Measurements from ENCODE around the gene MRC2.

MRC2 gene

GRCh38 chr17:62666061-62666800 is 38.8 kb downstream of the MRC2 start:
- no peaks in the 10 kb centered on the region for H3K4me1 ChIP-seq (ENCODE audit: insufficient read depth, low read length)
- H3K36me3 ChIP-seq (ENCODE audit: insufficient read depth, low read length), result 0 out of 2 replicates have a peak, but pooled peaks cover 3% of the 10 kb centered on the region
- H3K9ac ChIP-seq (ENCODE audit: low read depth, low read length), result no peak overlapping the region
- H3K9me3 ChIP-seq (ENCODE audit: control insufficient read depth, insufficient read depth, low read length), result no peaks in the 10 kb centered on the region

- 0 out of 2 replicates have a peak, but pooled peaks cover 3% of the 10 kb centered on the region for H3K36me3 ChIP-seq (ENCODE audit: insufficient read depth, low read length)
- no peaks in the 10 kb centered on the region for H3K9me3 ChIP-seq (ENCODE audit: control insufficient read depth, insufficient read depth, low read length)
- H3K4me1 ChIP-seq (ENCODE audit: insufficient read depth, low read length), result no peaks in the 10 kb centered on the region
- H3K9ac ChIP-seq (ENCODE audit: low read depth, low read length), result no peak overlapping the region
These were observed 39.5 kb downstream of the MRC2 start for GRCh38 chr17:62666801-62667591.

- H3K9ac ChIP-seq (ENCODE audit: low read depth, low read length), result no peak overlapping the region
- H3K4me1 ChIP-seq (ENCODE audit: insufficient read depth, low read length), result no peaks in the 10 kb centered on the region
- H3K36me3 ChIP-seq (ENCODE audit: insufficient read depth, low read length), result 0 out of 2 replicates have a peak, but pooled peaks cover 3% of the 10 kb centered on the region
- H3K9me3 ChIP-seq (ENCODE audit: control insufficient read depth, insufficient read depth, low read length), result no peaks in the 10 kb centered on the region
These were observed 40.8 kb downstream of the MRC2 start for GRCh38 chr17:62668091-62668804.

GRCh38 chr17:62670202-62670821 is 42.8 kb downstream of the MRC2 start:
- no peaks in the 10 kb centered on the region for H3K4me1 ChIP-seq (ENCODE audit: insufficient read depth, low read length)
- H3K9ac ChIP-seq (ENCODE audit: low read depth, low read length), result no peak overlapping the region
- 0 out of 2 replicates have a peak, but pooled peaks cover 3% of the 10 kb centered on the region for H3K36me3 ChIP-seq (ENCODE audit: insufficient read depth, low read length)
- H3K9me3 ChIP-seq (ENCODE audit: control insufficient read depth, insufficient read depth, low read length), result no peaks in the 10 kb centered on the region

- Histone ChIP-seq H3K9ac (ENCODE audit: low read depth, low read length) (no peak overlapping the region), H3K9me3 (ENCODE audit: control insufficient read depth, insufficient read depth, low read length) (no peaks in the 10 kb centered on the region), H3K4me1 (ENCODE audit: insufficient read depth, low read length) (no peaks in the 10 kb centered on the region), H3K36me3 (ENCODE audit: insufficient read depth, low read length) (0 out of 2 replicates have a peak, but pooled peaks cover 3% of the 10 kb centered on the region)
These were observed 44.1 kb downstream of the MRC2 start for GRCh38 chr17:62671553-62671952.

GRCh38 chr17:62672957-62673356 is 45.5 kb downstream of the MRC2 start:
- no peaks in the 10 kb centered on the region for H3K36me3 ChIP-seq (ENCODE audit: insufficient read depth, low read length)
- H3K9ac ChIP-seq (ENCODE audit: low read depth, low read length), result no peak overlapping the region
- H3K9me3 ChIP-seq (ENCODE audit: control insufficient read depth, insufficient read depth, low read length), result no peaks in the 10 kb centered on the region
- no peaks in the 10 kb centered on the region for H3K4me1 ChIP-seq (ENCODE audit: insufficient read depth, low read length)

GRCh38 chr17:62673614-62674362 is 46.3 kb downstream of the MRC2 start:
- H3K9me3 ChIP-seq (ENCODE audit: control insufficient read depth, insufficient read depth, low read length), result no peaks in the 10 kb centered on the region
- H3K36me3 ChIP-seq (ENCODE audit: insufficient read depth, low read length), result no peaks in the 10 kb centered on the region
- H3K4me1 ChIP-seq (ENCODE audit: insufficient read depth, low read length), result no peaks in the 10 kb centered on the region
- no peak overlapping the region for H3K9ac ChIP-seq (ENCODE audit: low read depth, low read length)

GRCh38 chr17:62674363-62674739 is 46.9 kb downstream of the MRC2 start:
- no peaks in the 10 kb centered on the region for H3K36me3 ChIP-seq (ENCODE audit: insufficient read depth, low read length)
- H3K4me1 ChIP-seq (ENCODE audit: insufficient read depth, low read length), result no peaks in the 10 kb centered on the region; the same call in 1 of the 2 replicates
- H3K9ac ChIP-seq (ENCODE audit: low read depth, low read length), result no peak overlapping the region
- no peaks in the 10 kb centered on the region for H3K9me3 ChIP-seq (ENCODE audit: control insufficient read depth, insufficient read depth, low read length)

- no peaks in the 10 kb centered on the region; the same call in 1 of the 2 replicates for H3K4me1 ChIP-seq (ENCODE audit: insufficient read depth, low read length)
- H3K9me3 ChIP-seq (ENCODE audit: control insufficient read depth, insufficient read depth, low read length), result no peaks in the 10 kb centered on the region
- no peaks in the 10 kb centered on the region for H3K36me3 ChIP-seq (ENCODE audit: insufficient read depth, low read length)
- H3K9ac ChIP-seq (ENCODE audit: low read depth, low read length), result no peak overlapping the region
These were observed 47.4 kb downstream of the MRC2 start for GRCh38 chr17:62674841-62675240.

GRCh38 chr17:62675260-62675659 is 47.8 kb downstream of the MRC2 start:
- Histone ChIP-seq H3K36me3 (ENCODE audit: insufficient read depth, low read length) (no peaks in the 10 kb centered on the region), H3K9me3 (ENCODE audit: control insufficient read depth, insufficient read depth, low read length) (no peaks in the 10 kb centered on the region), H3K4me1 (ENCODE audit: insufficient read depth, low read length) (no peaks in the 10 kb centered on the region; the same call in 1 of the 2 replicates), H3K9ac (ENCODE audit: low read depth, low read length) (no peak overlapping the region)

- H3K36me3 ChIP-seq (ENCODE audit: insufficient read depth, low read length), result no peaks in the 10 kb centered on the region; the same call in 1 of the 2 replicates
These were observed 48.2 kb downstream of the MRC2 start for GRCh38 chr17:62675701-62676100.

GRCh38 chr17:62676231-62676943 is 48.9 kb downstream of the MRC2 start:
- H3K9ac ChIP-seq (ENCODE audit: low read depth, low read length), result no peak overlapping the region
- H3K36me3 ChIP-seq (ENCODE audit: insufficient read depth, low read length), result peaks cover 4% of the 10 kb centered on the region; the same call in 1 of the 2 replicates
- H3K9me3 ChIP-seq (ENCODE audit: control insufficient read depth, insufficient read depth, low read length), result no peaks in the 10 kb centered on the region
- peaks cover 5% of the 10 kb centered on the region; the same call in 1 of the 2 replicates for H3K4me1 ChIP-seq (ENCODE audit: insufficient read depth, low read length)

More at GRCh38 chr17:62675701-62676100, 48.2 kb downstream of the MRC2 start:
- Histone ChIP-seq H3K4me1 (ENCODE audit: insufficient read depth, low read length) (no peaks in the 10 kb centered on the region; the same call in 1 of the 2 replicates), H3K9ac (ENCODE audit: low read depth, low read length) (no peak overlapping the region), H3K9me3 (ENCODE audit: control insufficient read depth, insufficient read depth, low read length) (no peaks in the 10 kb centered on the region)
